ENCODE data around the gene SNX2.

- TF ChIP-seq CTCF (IDR thresholded peaks at IDR 0.05), result no peak
- no peak for TF ChIP-seq POLR2AphosphoS5 (IDR thresholded peaks at IDR 0.05; ENCODE audit: insufficient read depth in 1 of 2, low read depth in 1 of 2)
- TF ChIP-seq POLR2A (IDR thresholded peaks at IDR 0.05), result no peak
Observed at GRCh38 chr5:122774519-122774860, 390 bp upstream of the SNX2 start.

Data from vagina (tissue), 2 donors.